HepG2 (cell line): ENCODE data around the gene DHX16. TPM values are rescaled to one million over a fixed set of nuclear protein-coding genes. Genes with fewer than 3 reads are reported as not detected.

Experiments used
- BRF2 ChIP-seq: sonication (generic); formaldehyde crosslinking; IDR thresholded peaks from 2 replicates; pipeline ENCODE4 v1.8.1; 2022; ENCODE audit warnings: mild to moderate bottlenecking, missing genetic modification reagents
- HES4 ChIP-seq: sonication (generic); formaldehyde crosslinking; IDR thresholded peaks from 2 replicates; pipeline ENCODE4 v1.9.0; 2021; ENCODE audit warnings: mild to moderate bottlenecking, missing genetic modification reagents, borderline replicate concordance
- HMG20A ChIP-seq: IDR thresholded peaks from 2 replicates; pipeline ENCODE4 v1.6.1; 2016; ENCODE audit warnings: borderline replicate concordance
- HOXA9 ChIP-seq: sonication (generic); formaldehyde crosslinking; IDR thresholded peaks from 2 replicates; pipeline ENCODE4 v1.8.1; 2022; ENCODE audit warnings: missing genetic modification reagents, mild to moderate bottlenecking, moderate library complexity, borderline replicate concordance
- SMC3 ChIP-seq: IDR thresholded peaks from 2 replicates; pipeline ENCODE4 v1.6.1; 2011; ENCODE audit warnings: low read length, improper control_type of control experiment
- SYNCRIP ChIP-seq: fragments of 200-400 bp; formaldehyde crosslinking; IDR thresholded peaks from 2 replicates; pipeline ENCODE4 v1.6.1; 2018; ENCODE audit warnings: mild to moderate bottlenecking, low read depth, low read length; ENCODE audit not compliant: insufficient read depth
- YY1 ChIP-seq: IDR thresholded peaks from 2 replicates; pipeline ENCODE4 v1.6.1; 2011; ENCODE audit warnings: low read length, low read depth, moderate library complexity, mild to moderate bottlenecking; ENCODE audit not compliant: insufficient read depth, insufficient replicate concordance
- ZBTB37 ChIP-seq: sonication (generic); formaldehyde crosslinking; IDR thresholded peaks from 2 replicates; pipeline ENCODE4 v1.4.0; 2020; ENCODE audit warnings: mild to moderate bottlenecking, missing genetic modification reagents
- ZBTB4 ChIP-seq: sonication (generic); formaldehyde crosslinking; IDR thresholded peaks from 2 replicates; pipeline ENCODE4 v1.4.0; 2020; ENCODE audit warnings: missing genetic modification reagents, mild to moderate bottlenecking, borderline replicate concordance
- ZNF552 ChIP-seq: sonication (generic); formaldehyde crosslinking; IDR thresholded peaks from 2 replicates; pipeline ENCODE4 v1.9.0; 2022; ENCODE audit warnings: missing genetic modification reagents, mild to moderate bottlenecking, borderline replicate concordance
- ZNF557 ChIP-seq: sonication (generic); formaldehyde crosslinking; IDR thresholded peaks from 2 replicates; pipeline ENCODE4 v1.4.0; 2020; ENCODE audit warnings: missing genetic modification reagents
- ZNF569 ChIP-seq: sonication (generic); formaldehyde crosslinking; IDR thresholded peaks from 2 replicates; pipeline ENCODE4 v1.5.0; 2020; ENCODE audit warnings: mild to moderate bottlenecking, missing genetic modification reagents, moderate library complexity, borderline replicate concordance
- ZNF792 ChIP-seq: IDR thresholded peaks from 2 replicates; pipeline ENCODE4 v1.6.1; 2016
- ZNF878 ChIP-seq: sonication (generic); formaldehyde crosslinking; IDR thresholded peaks from 2 replicates; pipeline ENCODE4 v1.8.1; 2023; ENCODE audit warnings: mild to moderate bottlenecking, missing genetic modification reagents, moderate library complexity
- ZSCAN29 ChIP-seq: sonication (generic); formaldehyde crosslinking; conservative IDR thresholded peaks from 2 replicates; pipeline ENCODE4 v1.4.0; 2020; ENCODE audit warnings: mild to moderate bottlenecking, missing genetic modification reagents
- ZSCAN9 ChIP-seq: IDR thresholded peaks from 2 replicates; pipeline ENCODE4 v1.6.1; 2016; ENCODE audit warnings: borderline replicate concordance
- polyA plus RNA-seq, 8 experiments: library from polyadenylated mRNA; depleted of rRNA in 3 of 8; stranded (reverse) in 7 of 8; unstranded in 1 of 8; fragments of >200 nt; fragmentation: Illumina TruSeq in 4 of 8; extraction: Trizol in 4 of 8; gene quantifications; 2 replicates each; pipeline versions ENCODE4 v1.2.1 to v1.2.3, GENCODE V29; 2011 to 2016; ENCODE audit warnings: low read depth in 4 of 8, missing spikeins in 1 of 8, mixed read lengths in 1 of 8; ENCODE audit not compliant: insufficient read depth in 1 of 8
- total RNA-seq, 5 experiments: library from RNA; depleted of rRNA; stranded (reverse); fragments of >200 nt; fragmentation: Illumina TruSeq; extraction: Trizol; gene quantifications; 2 replicates each; pipeline ENCODE4 v1.2.3, GENCODE V29; 2016; ENCODE audit warnings: low read depth in 1 of 5
- TF ChIP-seq, protein P1 (sequence below): sonication (generic); formaldehyde crosslinking; IDR thresholded peaks from 2 replicates; pipeline ENCODE4 v1.5.0; 2020; ENCODE audit warnings: missing genetic modification reagents
- TF ChIP-seq, protein P2 (sequence below): sonication (generic); formaldehyde crosslinking; conservative IDR thresholded peaks from 2 replicates; pipeline ENCODE4 v1.4.0; 2020; ENCODE audit warnings: missing genetic modification reagents

Gene DHX16
- total and polyA plus RNA-seq, 2 of the 13 experiments (the other 11 are each of a cell fraction or from before 2014, with no cell fraction given), result 57.0 to 58.5 TPM

GRCh38 chr6:30721198-30722024 is 48.6 kb upstream of the DHX16 start (continued):
- TF ChIP-seq, protein P1, sequence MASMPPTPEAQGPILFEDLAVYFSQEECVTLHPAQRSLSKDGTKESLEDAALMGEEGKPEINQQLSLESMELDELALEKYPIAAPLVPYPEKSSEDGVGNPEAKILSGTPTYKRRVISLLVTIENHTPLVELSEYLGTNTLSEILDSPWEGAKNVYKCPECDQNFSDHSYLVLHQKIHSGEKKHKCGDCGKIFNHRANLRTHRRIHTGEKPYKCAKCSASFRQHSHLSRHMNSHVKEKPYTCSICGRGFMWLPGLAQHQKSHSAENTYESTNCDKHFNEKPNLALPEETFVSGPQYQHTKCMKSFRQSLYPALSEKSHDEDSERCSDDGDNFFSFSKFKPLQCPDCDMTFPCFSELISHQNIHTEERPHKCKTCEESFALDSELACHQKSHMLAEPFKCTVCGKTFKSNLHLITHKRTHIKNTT, result no peak
- TF ChIP-seq ZNF557 (CRISPR knock-in tag), result 0 out of 2 replicates have a peak, but pooled peaks have one; percentile 46
- TF ChIP-seq SYNCRIP, result no peak
- TF ChIP-seq SMC3, result no peak
- no peak for TF ChIP-seq ZNF552
- TF ChIP-seq ZBTB4, result no peak
- no peak for TF ChIP-seq HES4 (CRISPR knock-in tag)
- TF ChIP-seq ZNF878 (CRISPR knock-in tag), result 0 out of 2 replicates have a peak, but pooled peaks have one; percentile 50
- no peak; the same call in 1 of the 2 replicates for TF ChIP-seq BRF2 (CRISPR knock-in tag)
- TF ChIP-seq ZSCAN29 (CRISPR knock-in tag), result no peak
- TF ChIP-seq ZBTB37 (CRISPR knock-in tag), result no peak
- TF ChIP-seq HOXA9 (CRISPR knock-in tag), result no peak
- peak; percentile 50 for TF ChIP-seq ZNF792
- TF ChIP-seq ZNF569 (CRISPR knock-in tag), result no peak
- TF ChIP-seq, protein P2, sequence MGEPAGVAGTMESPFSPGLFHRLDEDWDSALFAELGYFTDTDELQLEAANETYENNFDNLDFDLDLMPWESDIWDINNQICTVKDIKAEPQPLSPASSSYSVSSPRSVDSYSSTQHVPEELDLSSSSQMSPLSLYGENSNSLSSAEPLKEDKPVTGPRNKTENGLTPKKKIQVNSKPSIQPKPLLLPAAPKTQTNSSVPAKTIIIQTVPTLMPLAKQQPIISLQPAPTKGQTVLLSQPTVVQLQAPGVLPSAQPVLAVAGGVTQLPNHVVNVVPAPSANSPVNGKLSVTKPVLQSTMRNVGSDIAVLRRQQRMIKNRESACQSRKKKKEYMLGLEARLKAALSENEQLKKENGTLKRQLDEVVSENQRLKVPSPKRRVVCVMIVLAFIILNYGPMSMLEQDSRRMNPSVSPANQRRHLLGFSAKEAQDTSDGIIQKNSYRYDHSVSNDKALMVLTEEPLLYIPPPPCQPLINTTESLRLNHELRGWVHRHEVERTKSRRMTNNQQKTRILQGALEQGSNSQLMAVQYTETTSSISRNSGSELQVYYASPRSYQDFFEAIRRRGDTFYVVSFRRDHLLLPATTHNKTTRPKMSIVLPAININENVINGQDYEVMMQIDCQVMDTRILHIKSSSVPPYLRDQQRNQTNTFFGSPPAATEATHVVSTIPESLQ (CRISPR knock-in tag), result no peak
- no peak for TF ChIP-seq HMG20A (CRISPR knock-in tag)
- 0 out of 2 replicates have a peak, but pooled peaks have one; percentile 52 for TF ChIP-seq ZSCAN9
- TF ChIP-seq YY1, result peak; percentile 75
